B cell (primary cell): ENCODE measurements around the gene CLP1. TPM values are rescaled to one million over a fixed set of nuclear protein-coding genes. Genes with fewer than 3 reads are reported as not detected.

Experiments used
- ATAC-seq: fragments of 200-7000 bp; cut with Tn5 transposase; one replicate; pipeline ENCODE4 v1.10.0; 2021; ENCODE audit warnings: low read depth, mild to moderate bottlenecking, moderate number of reproducible peaks, moderate library complexity
- CTCF ChIA-PET: fragments of 350-600 bp; sonication (Branson Sonifier 250); formaldehyde crosslinking; loops from one replicate; lab custom pipeline; 2021; ENCODE audit warnings: antibody characterized with exemption, inconsistent platforms; lab: Charles Lee
- POLR2A ChIA-PET: fragments of 350-600 bp; sonication (Branson Sonifier 250); formaldehyde crosslinking; loops from one replicate; lab custom pipeline; 2021; ENCODE audit warnings: antibody characterized with exemption; lab: Charles Lee
- DNase-seq: peaks from one replicate; pipeline ENCODE4 v3.0.0; 2013
- H2AFZ ChIP-seq: 2 replicates; pipeline ENCODE4 v1.6.1; 2012; ENCODE audit warnings: mild to moderate bottlenecking, low read depth, low read length; ENCODE audit not compliant: insufficient read depth, poor library complexity, severe bottlenecking
- H3K27ac ChIP-seq, 2 donors: 1 replicate in 1 of 2; 2 replicates in 1 of 2; pipeline ENCODE4 v1.5.1; 2012 to 2013; ENCODE audit warnings: low read length in 2 of 2, mild to moderate bottlenecking in 2 of 2, moderate library complexity in 1 of 2
- H3K27me3 ChIP-seq, 4 experiments: fragments of 200-600 bp in 1 of 4; sonication (generic) in 1 of 4; replicated peaks in 1 of 4; 1 replicate in 2 of 4; 2 replicates in 2 of 4; pipeline versions ENCODE4 v1.6.1 to v1.7.0; 2013 to 2016; ENCODE audit warnings: low read length in 3 of 4, mild to moderate bottlenecking in 2 of 4, mixed read lengths in 1 of 4, moderate library complexity in 1 of 4; ENCODE audit not compliant: insufficient read depth in 4 of 4, control insufficient read depth in 3 of 4; ENCODE audit errors: control extremely low read depth in 1 of 4
- H3K36me3 ChIP-seq, 2 experiments: replicated peaks in 1 of 2; 1 replicate in 1 of 2; 2 replicates in 1 of 2; pipeline versions ENCODE4 v1.6.1 to v1.7.1; 2013; ENCODE audit warnings: low read length in 1 of 2; ENCODE audit not compliant: insufficient read depth in 2 of 2, control insufficient read depth in 1 of 2; ENCODE audit errors: control extremely low read depth in 1 of 2, extremely low read depth in 1 of 2
- H3K4me1 ChIP-seq, 2 donors: fragments of 200-600 bp in 1 of 2; sonication (generic) in 1 of 2; 1 replicate in 1 of 2; 2 replicates in 1 of 2; pipeline versions ENCODE4 v1.5.1 to v1.6.1; 2013 to 2017; ENCODE audit warnings: low read length in 2 of 2; ENCODE audit not compliant: control insufficient read depth in 2 of 2, insufficient read depth in 2 of 2
- H3K4me2 ChIP-seq: replicated peaks from 2 replicates; pipeline ENCODE3; 2012; ENCODE audit warnings: mild to moderate bottlenecking, low read depth, low read length; ENCODE audit not compliant: poor library complexity, severe bottlenecking
- H3K4me3 ChIP-seq, 5 experiments: fragments of 200-600 bp in 1 of 5; sonication (generic) in 1 of 5; 1 replicate in 3 of 5; 2 replicates in 2 of 5; pipeline versions ENCODE4 v1.5.1 to v1.7.0; 2011 to 2016; ENCODE audit warnings: low read length in 4 of 5, mild to moderate bottlenecking in 4 of 5, low read depth in 2 of 5, control low read depth in 1 of 5, moderate library complexity in 1 of 5; ENCODE audit not compliant: insufficient read depth in 1 of 5; ENCODE audit errors: control extremely low read depth in 1 of 5, extremely low read depth in 1 of 5
- H3K79me2 ChIP-seq: fragments of 200-600 bp; sonication (generic); one replicate; pipeline ENCODE4 v1.6.0; 2016; ENCODE audit warnings: low read length; ENCODE audit not compliant: control insufficient read depth, insufficient read depth
- H3K9ac ChIP-seq: fragments of 200-600 bp; sonication (generic); 2 replicates; pipeline ENCODE4 v1.6.1; 2017; ENCODE audit warnings: mild to moderate bottlenecking, low read length, moderate library complexity
- H3K9me3 ChIP-seq, 3 donors: one replicate each; pipeline versions ENCODE4 v1.6.1 to v1.7.1; 2013; ENCODE audit warnings: low read length in 2 of 3; ENCODE audit not compliant: control insufficient read depth in 2 of 3, insufficient read depth in 1 of 3; ENCODE audit errors: control extremely low read depth in 1 of 3
- H4K20me1 ChIP-seq: 2 replicates; pipeline ENCODE4 v1.6.0; 2012; ENCODE audit warnings: mild to moderate bottlenecking, low read length; ENCODE audit not compliant: insufficient read depth, control insufficient read depth, poor library complexity, severe bottlenecking
- H3K27ac Mint-ChIP-seq: one replicate; pipeline ENCODE4 v1.8.0; 2021; ENCODE audit warnings: mixed read lengths
- H3K27me3 Mint-ChIP-seq: one replicate; pipeline ENCODE4 v1.8.0; 2021; ENCODE audit warnings: mixed read lengths
- H3K4me1 Mint-ChIP-seq: one replicate; pipeline ENCODE4 v1.8.0; 2021; ENCODE audit warnings: mixed read lengths
- H3K4me3 Mint-ChIP-seq: one replicate; pipeline ENCODE4 v1.8.0; 2021; ENCODE audit warnings: mixed read lengths
- H3K9me3 Mint-ChIP-seq: one replicate; pipeline ENCODE4 v1.8.0; 2022; ENCODE audit warnings: mixed read lengths; ENCODE audit not compliant: insufficient read depth
- CTCF ChIP-seq: fragments of 200-600 bp; IDR thresholded peaks from one replicate; pipeline ENCODE4 v1.8.0; 2022; ENCODE audit warnings: antibody characterized with exemption, mild to moderate bottlenecking
- EZH2 ChIP-seq: IDR thresholded peaks from 2 replicates; pipeline ENCODE4 v1.6.1; 2012; ENCODE audit warnings: borderline replicate concordance, low read depth, mild to moderate bottlenecking, moderate library complexity, low read length; ENCODE audit not compliant: insufficient read depth, poor library complexity, severe bottlenecking
- WGBS: methylation state at CpG from one replicate; pipeline ENCODE4 v1.1.5; 2013; ENCODE audit warnings: missing lambda C conversion rate; ENCODE audit not compliant: insufficient coverage; 5-methylcytosine and 5-hydroxymethylcytosine counted together
- intact Hi-C: fragments of 100-400 bp; cut with micrococcal nuclease; formaldehyde crosslinking; loops from one replicate; pipeline ENCODE4 v1.10.0; 2022
- polyA plus RNA-seq: library from polyadenylated mRNA; depleted of rRNA; stranded (reverse); fragments of >200 nt; gene quantifications from 2 replicates; pipeline ENCODE4 v1.2.3, GENCODE V29; 2012
- total RNA-seq, 2 donors: library from RNA; stranded (reverse); fragments of 120-200 nt in 1 of 2; gene quantifications; 1 replicate in 1 of 2; 2 replicates in 1 of 2; pipeline versions ENCODE4 v1.2.3 to v1.2.4, GENCODE V29; 2013 to 2022

CLP1 gene
- total and polyA plus RNA-seq, 2 donors (not counting 1 experiment from before 2014, with no cell fraction given) = 6.0 to 15.5 TPM

GRCh38 chr11:57639321-57640067 is 18.1 kb upstream of the CLP1 start:
- intact Hi-C loops = loop anchor here (5.0 kb wide), 1 partner anchor 107 kb away; the partner anchor contains the start of gene TIMM10
- peaks cover 21% of the 10 kb centered on the region for H3K4me1 Mint-ChIP-seq
- POLR2A ChIA-PET = no interaction called here
- Histone ChIP-seq H3K27me3 (peaks cover 0 to 46% (median 11%) of the 10 kb centered on the region in 4 experiments), H2AFZ (peak overlapping the region; percentile 96), H3K4me1 (peaks cover 20 to 24% of the 10 kb centered on the region in 2 donors), H3K9me3 (peaks cover 0 to 3% (median 0%) of the 10 kb centered on the region in 3 donors), H3K4me3 (peak overlapping the region; percentile 52 to 81 (median 67)), H3K79me2 (no peaks in the 10 kb centered on the region), H3K36me3 (no peaks in the 10 kb centered on the region), H4K20me1 (no peaks in the 10 kb centered on the region), H3K9ac (peak overlapping the region; percentile 76), H3K4me2 (peak overlapping the region; percentile 99), H3K27ac (no peak overlapping the region)
- TF ChIP-seq CTCF (no peak), EZH2 (no peak)
- no peak overlapping the region for H3K27ac Mint-ChIP-seq
- H3K4me3 Mint-ChIP-seq = peak overlapping the region; percentile 89
- H3K27me3 Mint-ChIP-seq = peaks cover 51% of the 10 kb centered on the region
- CTCF ChIA-PET = interaction anchor here (0.9 to 8.3 kb wide), 11 partner anchors 8 to 292 kb away, joined by 3 to 106 read pairs (median 44); partner anchors contain the start of genes RTN4RL2 and UBE2L6
- no peaks in the 10 kb centered on the region for H3K9me3 Mint-ChIP-seq
- DNase-seq (no peak), ATAC-seq (peak; percentile 19)
- 35% methylated on average over 7 of the region's 15 CpGs for WGBS
